Head of caudate nucleus (tissue), 42 donors: ENCODE measurements around the gene MS4A18.
"Not testable (repeated sequence)": the region's sequence is repeated elsewhere in the genome, so short reads cannot be mapped to it uniquely, and the experiment has no call there.

ENCODE experiments used
- DNase-seq, 42 donors: peaks; one replicate each; pipeline versions ENCODE4 v3.0.0 to v3.0.0-alpha.2; 2020 to 2021; ENCODE audit warnings: mixed read lengths in 7 of 42
- intact Hi-C: fragments of 100-400 bp; cut with DNase I; formaldehyde crosslinking; loops from one replicate; pipeline ENCODE4 v1.15.0; 2022

MS4A18 gene

DNA sequence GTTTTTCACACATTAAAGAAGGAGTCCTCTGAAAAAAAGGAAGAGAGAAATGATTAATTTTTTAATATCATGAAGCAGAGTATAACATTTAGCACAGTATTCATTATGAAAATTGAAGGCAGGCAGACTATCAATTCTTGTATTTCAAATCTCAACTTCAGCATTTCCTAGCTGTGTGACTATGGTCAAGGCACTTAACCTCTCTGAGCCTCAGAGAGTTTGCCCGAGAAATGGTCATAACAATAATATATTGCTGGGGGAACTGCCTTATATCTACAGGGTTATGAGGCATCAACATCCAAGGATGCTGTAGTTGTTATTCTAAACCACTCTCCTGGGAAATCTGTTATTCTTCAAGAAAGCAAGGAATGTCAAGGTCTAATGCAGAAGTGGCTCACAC is 1.1 kb downstream of the MS4A18 start:
- DNase-seq, result no peak
- intact Hi-C loops, result no loop called here

DNA sequence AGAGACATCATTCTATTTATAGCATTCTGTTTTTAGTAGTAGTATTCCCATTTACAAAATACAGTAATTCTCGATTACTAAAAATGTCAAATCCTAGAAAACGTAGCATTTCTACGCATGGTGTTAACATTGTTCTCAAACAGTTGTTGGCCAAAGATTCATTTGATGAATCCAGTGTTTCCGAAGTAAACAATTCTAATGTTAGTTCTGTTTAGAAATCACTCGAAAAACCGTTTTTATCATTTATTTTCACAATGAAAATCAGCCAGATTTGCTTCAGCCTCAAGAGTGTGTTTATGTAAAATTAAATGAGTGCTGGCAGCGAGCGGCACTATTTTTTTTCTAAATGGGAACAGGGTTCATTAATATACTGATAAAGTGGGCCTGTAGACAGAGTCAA is 7.1 kb downstream of the MS4A18 start:
- intact Hi-C loops, result no loop called here
- no peak for DNase-seq

DNA sequence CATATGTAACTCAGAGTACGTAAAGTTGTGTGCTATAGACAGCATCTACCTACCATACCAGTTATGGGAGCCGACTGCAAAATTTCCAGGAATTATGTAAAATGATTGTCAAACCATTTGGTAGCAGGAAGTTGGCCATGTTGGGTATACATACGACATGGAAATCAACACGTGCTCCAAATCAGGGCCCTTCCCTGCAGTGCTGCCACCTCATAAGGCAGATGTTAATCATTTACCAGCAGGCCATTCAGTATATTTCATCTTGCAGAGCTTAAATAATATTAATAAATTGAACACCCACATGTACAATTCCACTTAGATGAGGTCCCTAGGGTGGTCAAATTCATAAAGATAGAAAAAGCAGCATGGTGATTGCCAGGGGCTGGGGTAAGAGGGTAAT is 9.8 kb downstream of the MS4A18 start:
- no peak for DNase-seq
- intact Hi-C loops, result no loop called here

DNA sequence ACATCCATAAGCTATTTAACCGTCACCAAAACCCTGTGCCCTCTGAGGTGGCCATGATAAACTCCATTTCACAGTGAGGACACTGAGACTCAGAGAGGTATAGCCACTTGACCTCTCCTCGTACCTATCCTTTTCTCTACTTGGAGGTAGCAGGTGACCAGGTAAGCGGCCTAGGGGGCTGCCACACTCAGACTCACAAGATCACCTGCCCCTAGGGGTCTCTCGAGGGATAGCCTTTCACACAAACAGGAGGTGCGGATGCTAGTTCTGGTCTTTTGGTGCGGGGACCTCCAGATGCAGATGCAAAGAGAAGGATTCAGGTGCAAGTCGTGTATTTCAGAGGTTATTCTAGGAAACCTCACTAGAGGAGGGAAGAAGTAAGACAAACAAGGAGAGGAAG is 14.6 kb downstream of the MS4A18 start:
- intact Hi-C loops, result no loop called here
- DNase-seq, result no peak

DNA sequence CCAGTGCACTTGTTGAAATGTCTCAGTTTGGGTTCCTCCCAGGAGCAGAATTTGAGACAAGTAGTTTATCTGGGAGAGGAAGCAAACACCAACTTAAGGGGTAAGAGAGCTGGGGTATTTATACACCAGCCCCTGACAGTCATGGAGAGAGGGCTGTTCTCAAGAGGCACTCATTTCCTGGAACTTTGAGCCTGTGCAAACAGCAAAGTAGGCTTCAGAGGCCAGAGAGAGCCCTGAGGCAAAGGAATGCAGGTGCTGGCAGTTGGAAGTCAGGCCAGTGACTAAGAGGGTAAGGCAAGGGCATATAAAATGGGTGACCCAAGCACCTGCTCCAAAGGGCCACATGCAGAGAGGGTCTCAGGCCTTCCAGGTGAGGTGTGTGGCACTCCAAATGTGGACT is 16.1 kb downstream of the MS4A18 start:
- intact Hi-C loops, result no loop called here
- DNase-seq, result no peak

DNA sequence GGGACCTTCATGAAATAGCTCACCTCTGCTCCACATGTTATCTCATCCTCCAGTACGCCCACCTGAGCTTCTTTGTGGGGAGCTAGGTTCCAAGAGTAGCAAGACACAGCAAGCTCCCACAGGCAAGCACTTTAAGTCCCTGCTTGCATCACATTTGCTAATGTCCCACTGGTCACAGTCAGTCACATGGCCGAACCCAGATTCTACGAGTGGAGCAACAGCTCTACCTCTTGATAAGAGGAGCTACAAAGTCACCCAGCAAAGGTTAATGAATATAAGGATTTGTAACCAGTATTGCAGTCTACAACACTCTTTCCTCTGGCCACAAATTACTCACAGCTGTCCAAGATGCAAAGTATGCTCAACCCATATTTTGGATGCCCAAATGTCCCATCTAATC is 16.9 kb downstream of the MS4A18 start:
- intact Hi-C loops, result no loop called here
- no peak for DNase-seq

DNA sequence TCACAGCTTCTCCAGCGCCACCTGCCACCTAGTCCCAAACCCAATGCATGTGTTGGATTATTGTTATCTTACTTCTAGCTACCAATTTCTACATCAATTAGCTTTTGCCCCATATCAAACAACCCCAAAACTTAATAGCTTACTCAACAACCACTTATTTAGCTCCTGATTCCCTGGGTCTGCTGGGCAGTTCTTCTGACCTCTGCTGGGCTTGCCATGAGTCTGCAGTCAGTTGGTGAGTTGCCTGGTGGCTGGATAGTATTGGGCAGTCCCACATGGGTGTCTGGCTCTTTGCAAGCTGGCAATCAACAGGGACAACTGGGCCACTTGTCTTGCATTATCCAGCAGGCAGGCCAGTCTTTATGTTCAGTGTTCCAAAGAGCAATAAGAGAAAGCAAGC is 18.5 kb downstream of the MS4A18 start:
- no peak for DNase-seq
- intact Hi-C loops, result no loop called here

DNA sequence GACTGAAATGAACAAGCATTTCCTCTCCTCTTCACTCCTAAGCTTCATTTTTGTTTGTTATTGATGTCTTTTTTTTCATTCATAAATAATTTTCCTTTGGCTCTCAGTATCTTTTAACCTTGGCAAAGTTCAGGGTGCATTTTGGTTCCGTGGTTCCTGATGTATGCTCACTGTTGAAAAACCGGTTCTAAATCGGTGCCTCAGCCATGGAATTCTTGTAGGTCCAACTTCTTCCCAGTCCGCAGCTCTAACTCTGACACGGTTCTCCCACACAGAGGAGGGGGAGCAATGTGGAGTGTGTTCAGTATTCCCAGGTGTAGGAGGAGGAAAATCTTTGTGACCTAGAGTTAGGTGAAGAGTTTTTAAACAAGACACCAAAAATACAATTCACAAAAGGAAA is 19.6 kb downstream of the MS4A18 start:
- intact Hi-C loops, result no loop called here
- no peak for DNase-seq

DNA sequence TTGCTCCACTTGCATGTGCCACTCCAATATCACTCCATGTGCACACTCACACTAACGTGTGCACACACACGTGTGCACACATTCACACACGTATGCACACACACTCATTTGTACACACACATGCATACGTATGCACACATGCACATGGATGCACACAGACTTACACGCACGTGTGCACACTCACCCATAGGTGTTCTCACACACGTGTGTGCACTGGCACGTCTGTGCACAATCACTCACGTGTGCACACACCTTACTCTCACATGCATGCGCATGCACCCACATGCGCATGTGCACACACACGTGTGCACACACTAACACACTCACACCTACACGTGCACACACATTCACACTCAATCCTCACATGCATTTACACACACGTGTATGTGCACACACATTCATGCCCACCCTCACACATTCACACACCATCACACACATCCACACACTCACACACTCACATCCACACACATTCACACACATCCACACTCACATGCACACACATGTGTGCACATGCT is 22.9 kb downstream of the MS4A18 start:
- intact Hi-C loops, result no loop called here
- DNase-seq, result no peak

DNA sequence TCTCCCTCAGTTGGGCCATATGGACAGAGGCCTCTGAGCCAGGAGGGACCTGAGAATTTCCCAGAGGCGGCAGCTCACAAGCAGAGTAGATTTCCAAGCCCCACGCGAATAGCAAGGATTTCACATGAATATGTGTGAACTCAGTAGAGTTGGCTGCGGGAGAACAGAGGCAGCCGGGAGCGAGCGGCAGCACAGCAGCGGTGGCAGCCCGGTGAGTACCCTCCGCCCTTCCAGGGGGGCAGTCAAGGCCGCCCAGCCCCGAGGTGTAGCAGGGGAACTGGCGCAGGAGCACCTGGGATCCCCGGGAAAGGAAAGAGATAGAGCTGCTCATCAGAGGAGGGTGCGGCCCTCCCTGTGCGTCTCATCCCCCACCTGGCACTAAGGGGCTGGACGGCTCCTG is 23.7 kb downstream of the MS4A18 start:
- intact Hi-C loops, result no loop called here
- DNase-seq, result no peak

DNA sequence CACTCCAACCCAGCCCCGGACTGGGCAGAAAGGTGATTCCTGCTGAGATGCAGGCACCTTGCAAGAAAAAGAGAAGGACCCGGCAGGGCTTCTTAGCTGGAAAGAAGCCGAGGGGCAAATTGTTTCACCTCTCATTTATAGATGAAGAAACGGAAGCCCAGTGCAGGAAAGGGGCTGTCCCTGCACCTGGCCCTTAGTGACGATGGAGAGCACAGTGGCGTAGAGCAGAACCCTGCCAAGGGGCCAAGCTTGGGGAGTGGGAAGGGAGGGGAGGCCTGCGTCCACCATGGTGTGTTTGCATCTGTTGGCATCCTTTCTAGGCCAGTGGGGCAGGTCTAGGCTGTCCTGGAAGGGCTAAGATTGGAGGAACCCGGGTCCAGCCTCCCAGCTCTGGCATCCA is 24.3 kb downstream of the MS4A18 start:
- no peak for DNase-seq
- intact Hi-C loops, result no loop called here

DNA sequence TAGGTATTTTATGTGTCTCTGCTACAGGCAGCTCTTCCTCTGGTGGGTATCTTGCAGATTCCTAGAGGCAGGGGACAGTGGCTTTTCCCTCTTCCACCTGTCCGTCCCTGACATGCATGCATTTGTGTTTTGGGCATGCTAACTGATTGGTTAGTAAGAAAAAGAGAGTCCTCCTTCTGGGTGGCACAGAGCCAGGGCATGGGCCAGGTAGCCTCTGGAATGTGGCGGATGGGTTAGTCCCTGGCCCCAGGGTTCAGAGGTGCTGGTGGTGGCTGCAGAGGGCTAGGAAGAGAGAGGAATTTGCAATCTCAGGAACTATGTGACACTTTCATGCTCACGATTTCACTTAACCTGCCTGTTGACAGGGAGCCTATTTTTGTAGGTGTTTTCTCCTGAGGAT is 26.4 kb downstream of the MS4A18 start:
- no peak for DNase-seq
- intact Hi-C loops, result no loop called here

DNA sequence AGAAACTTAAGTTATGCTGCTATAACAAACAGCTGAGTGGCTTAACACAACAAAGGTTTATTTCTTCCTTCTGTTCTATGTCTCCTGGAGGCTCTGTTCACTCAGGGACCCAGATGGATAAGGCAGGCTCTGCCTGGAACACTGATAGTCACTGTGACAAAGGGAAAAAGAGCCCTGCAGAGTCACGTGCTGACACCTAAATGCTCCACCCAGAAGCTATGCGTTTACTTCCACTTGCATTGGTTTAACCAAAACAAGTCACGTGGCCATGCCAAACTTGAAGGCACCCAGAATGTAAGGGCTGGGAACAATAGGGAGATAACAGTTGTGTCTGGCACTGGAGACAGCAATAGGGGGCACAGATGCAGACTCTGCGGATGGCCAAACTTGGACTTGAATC is 28.8 kb downstream of the MS4A18 start:
- no peak for DNase-seq
- intact Hi-C loops, result no loop called here

DNA sequence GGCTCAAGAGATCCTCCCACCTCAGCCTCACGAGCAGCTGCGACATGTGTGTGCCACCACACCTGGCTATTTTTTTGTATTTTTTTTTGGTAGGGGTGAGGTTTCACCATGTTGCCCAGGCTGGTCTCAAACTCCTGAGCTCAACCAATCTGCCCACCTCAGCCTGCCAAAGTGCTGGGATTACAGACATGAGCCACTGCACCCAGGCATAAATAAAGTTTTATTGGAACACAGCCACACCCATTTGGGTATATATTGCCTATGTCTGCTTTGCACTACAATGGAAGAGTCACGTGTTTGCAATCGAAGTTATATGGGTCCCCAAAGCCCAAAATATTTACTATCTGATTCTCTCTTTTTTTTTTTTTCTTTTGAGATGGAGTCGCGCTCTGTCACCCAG is 30.4 kb downstream of the MS4A18 start:
- no peak for DNase-seq
- intact Hi-C loops, result no loop called here

DNA sequence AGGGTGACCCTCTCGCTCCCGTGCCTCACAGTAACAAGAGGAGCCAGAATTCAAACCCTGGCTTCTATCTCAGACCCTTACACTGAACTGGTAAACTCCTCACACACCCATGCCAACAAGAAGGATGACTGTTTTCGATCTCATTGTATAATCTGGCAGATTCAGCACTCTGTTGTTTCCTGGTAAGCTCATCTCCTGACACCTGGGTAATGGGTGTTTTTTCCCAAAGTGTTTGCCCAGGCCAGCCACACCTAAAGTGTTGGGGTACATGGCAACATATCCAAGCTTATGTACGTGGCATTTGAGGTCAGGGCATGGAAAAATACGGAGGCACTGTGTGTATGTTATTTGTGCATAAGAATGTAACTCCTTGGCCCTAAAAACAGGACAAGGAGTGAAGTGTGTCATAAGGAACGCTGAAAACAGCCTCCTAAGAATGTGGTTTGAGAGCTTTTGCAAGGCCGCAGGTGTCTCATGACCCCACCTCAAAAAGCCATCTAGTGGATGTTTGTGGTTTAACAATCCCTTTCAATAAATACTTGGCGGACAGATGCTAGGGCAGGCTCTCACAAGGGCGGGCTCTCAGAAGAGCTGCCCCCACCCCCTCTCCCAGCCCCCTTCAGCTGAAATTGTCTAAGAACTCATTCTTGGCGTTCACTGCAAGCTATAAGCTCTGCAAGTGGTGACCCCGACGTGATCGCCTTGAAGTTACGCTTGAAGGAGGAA is 31.9 kb downstream of the MS4A18 start, which contains the start of gene MS4A15:
Gene MS4A15, plus strand, starts transcription at position 561 of the 726 bp plus-strand sequence. CDS start 6,867 bp downstream, outside the sequence.
- intact Hi-C loops, result no loop called here
- no peak for DNase-seq

DNA sequence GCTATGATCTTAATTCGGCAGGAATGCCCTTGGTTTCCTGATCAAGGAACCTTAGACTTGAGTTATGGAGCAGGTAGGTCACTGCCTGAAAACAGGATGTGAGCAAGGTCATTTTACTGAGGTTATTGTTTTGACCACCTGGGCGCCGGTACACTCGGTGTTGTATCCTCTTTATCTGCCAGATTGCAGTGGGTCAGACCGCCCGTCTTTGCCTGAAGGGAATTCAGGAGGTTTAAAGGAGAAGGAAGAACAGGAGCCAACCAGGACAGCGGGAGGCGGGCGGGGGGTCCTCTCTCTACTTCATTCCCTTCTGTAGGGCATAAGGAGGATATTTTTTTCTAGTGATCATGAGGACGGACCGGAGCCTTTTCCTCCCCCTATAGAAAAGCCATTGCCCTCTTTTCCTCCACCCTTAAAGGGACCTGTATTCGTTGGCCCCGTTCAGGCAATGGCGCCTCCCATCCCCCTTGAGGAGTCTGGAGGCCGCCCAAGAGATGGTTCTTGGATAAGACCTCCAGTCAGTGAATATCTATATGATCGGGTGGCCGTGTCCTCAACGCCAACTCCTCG is 32.8 kb downstream of the MS4A18 start:
- DNase-seq, result no peak
- intact Hi-C loops, result no loop called here

DNA sequence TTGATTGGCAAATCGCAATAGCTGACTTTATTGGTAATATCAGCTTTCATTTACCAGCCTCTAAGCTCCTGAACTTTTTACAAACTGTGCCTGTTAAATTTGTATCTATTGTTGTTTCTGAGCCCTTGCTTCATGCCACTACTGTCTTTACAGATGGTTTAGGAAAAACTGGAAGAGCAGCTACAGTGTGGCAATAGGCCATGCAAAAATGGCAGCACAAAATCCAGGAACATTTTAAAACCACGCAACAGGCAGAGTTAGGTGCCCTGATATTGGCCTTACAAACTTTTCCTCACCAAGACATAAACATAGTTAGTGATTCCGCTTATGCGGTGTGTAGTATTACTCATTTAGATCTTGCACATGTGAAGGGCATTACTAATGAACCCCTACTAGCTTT is 34.2 kb downstream of the MS4A18 start:
- DNase-seq, intact Hi-C loops: not testable (repeated sequence)

DNA sequence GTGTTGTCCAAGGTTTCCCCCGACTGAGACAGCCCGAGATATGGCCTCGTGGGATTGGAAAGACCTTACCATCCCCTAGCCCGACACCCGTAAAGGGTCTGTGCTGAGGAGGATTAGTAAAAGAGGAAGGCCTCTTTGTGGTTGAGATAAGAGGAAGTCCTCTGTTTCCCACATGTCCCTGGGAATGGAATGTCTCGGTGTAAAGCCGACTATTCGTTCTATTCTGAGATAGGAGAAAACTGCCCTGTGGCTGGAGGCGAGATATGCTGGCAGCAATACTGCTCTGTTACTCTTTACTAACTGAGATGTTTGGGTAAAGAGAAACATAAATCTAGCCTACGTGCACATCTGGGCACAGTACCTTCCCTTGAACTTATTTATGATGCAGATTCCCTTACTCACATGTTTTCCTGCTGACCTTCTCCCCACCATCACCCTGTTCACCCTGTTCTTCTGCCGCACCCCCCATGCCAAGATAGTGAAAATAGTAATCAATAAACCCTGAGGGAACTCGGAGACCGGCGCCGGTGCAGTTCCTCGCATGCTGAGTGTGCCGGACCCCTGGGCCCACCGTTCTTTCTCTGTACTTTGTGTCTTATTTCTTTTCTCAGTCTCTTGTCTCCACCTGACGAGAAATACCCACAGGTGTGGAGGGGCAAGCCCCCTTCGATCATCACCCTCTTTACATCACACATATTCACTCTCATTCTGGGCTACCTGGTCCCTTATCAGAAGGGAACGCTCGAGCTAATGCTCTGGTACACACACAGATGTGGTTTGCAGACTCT is 35.1 kb downstream of the MS4A18 start:
- intact Hi-C loops, result not testable (repeated sequence)
- peak in 4 of 42 donors; percentile 3 to 24 (median 9) for DNase-seq

DNA sequence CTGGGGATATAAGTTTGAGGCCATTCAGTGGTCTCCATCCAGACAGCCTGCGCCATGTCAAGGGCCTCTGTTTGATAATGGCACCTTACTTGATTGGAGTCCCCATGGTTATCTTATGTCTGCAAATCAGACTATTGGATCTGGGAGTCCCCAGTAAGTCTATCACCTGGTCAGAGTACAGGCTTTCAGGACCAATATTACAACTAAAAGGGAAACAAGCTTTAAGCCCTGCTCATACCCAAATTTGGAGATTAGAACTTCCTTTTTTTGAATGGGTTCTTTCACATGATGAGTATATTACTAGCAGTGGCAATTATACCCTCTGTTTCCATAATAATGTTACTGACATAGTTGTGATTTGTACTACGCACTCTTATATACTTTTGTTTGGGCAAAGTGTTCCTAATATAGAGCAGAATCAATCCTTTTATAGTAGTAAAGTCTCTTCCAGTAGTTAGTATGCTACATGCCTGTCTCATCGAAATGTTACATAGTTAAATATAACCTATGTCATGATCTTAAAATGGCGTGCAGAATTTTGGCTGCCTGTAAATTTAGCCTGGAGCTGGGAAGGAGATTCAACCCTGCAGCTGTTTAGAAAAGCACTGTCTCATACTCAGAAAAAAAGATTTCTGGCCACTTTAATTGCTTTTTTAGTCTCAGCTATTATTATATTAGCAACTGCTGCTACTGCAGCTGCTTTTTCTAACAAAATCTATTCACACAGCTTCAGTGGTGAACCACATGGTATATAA is 37.1 kb downstream of the MS4A18 start:
- intact Hi-C loops, result no loop called here
- DNase-seq, result no peak
